Stimulated activated CD4-positive, alpha-beta T cell treated with anti-CD3 and anti-CD28 coated beads, Interleukin-12 subunit alpha, Interleukin-12 subunit beta, amount 100 ng/mL, for 48 hours (primary cell): ENCODE measurements around the gene RGPD3.
"Not testable (repeated sequence)": the region's sequence is repeated elsewhere in the genome, so short reads cannot be mapped to it uniquely, and the experiment has no call there.

ENCODE experiments used
- DNase-seq, 3 donors: peaks; one replicate each; pipeline ENCODE4 v3.0.0-alpha.2; 2020; ENCODE audit warnings: low read depth in 2 of 3, low spot score in 1 of 3

RGPD3 gene

GRCh38 chr2:106486551-106487385, 18.6 kb upstream of the RGPD3 start, which contains the start of gene CD8B2:
Gene CD8B2, plus strand, starts transcription at chr2:106487364. Its CDS starts 63 bp downstream, at chr2:106487427.
- DNase-seq: not testable (repeated sequence)

DNA sequence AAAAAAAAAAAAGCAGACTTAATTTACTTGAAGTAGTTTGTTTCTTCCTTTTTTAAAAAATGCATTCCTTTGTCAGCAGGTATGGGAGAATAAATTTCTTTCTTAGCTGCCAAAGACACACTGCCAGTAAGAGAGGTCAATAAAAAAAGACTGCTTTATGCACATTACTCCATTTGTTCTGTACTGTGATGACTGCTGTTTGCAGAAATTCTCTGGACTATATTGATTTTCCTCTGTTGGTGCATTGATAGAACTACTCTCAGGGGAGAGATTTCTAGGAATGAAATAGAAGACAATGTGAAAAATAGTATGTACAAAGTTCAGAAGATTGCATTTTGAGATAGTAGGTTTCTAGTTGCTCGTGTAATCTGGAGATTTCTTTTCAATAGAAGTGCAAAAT, 11.3 kb upstream of the RGPD3 start:
- DNase-seq: not testable (repeated sequence)

DNA sequence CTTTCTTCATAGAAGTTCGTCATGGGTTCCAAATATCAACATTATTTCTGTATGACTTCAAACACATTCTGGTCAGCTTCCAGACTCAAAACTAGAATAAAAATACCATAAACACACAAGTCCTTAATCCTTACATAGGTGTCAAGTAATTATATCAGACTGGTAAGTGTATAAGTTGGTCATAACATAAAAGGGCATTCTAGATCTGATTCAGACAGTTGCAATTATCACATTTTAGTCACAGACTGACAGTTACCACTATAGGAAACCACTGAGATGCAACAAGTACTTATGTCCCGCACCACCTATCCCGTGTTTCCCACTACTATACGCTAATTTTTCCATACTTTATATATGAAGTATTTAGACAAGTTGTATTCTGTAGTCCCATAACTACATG, 9.4 kb upstream of the RGPD3 start:
- DNase-seq: not testable (repeated sequence)

- peak; percentile 3 to 55 (median 33) for DNase-seq
Measured at GRCh38 chr2:106470658-106471057, 2.4 kb upstream of the RGPD3 start.

DNA sequence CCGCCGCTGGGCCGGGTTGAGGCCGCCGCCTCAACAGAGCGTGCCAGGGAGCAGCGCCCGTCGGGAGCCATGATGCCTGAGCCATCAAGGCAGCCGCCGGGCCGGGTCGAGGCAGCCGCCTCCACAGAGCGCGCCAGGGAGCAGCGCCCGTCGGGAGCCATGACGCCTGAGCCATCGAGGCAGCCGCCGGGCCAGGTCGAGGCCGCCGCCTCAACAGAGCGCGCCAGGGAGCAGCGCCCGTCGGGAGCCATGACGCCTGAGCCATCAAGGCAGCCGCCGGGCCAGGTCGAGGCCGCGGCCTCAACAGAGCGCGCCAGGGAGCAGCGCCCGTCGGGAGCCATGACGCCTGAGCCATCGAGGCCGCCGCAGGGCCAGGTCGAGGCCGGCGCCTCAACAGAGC, 697 bp downstream of the RGPD3 start:
- not testable (repeated sequence) for DNase-seq

DNA sequence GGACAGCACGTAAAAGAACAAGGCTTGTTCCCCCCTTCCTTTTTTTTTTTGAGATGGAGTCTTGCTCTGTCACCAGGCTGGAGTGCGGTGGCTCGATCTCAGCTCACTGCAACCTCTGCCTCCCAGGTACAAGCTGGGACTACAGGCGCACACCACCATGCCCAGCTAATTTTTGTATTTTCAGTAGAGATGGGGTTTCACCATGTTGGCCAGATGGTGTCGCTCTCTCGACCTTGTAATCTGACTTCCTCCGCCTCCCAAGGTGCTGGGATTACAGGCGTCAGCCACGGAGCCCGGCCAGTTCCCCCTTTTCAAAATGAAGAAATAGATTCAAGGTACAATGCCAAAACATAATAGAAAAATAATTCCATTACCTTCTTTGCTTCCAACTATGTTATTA, 6.3 kb downstream of the RGPD3 start:
- DNase-seq: peak in 2 of 3 donors; percentile 3 to 4

DNA sequence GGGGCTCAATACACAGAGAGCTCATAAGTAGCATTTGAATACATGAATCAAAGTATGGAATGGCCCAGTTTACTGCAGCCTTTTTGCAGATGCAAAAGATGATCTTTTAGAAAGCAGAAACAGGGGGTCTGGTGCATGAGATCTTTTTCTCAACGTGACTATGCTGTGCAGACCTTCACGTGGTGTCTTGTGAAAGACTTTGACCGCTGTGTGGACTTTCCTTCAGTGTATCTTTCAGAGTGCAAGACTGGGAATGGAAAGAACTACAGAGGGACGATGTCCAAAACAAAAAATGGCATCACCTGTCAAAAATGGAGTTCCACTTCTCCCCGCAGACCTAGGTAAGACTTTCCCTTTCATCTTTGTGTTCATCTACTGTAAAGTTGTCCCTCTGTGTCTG, 77.5 kb downstream of the RGPD3 start:
- DNase-seq: not testable (repeated sequence)

DNA sequence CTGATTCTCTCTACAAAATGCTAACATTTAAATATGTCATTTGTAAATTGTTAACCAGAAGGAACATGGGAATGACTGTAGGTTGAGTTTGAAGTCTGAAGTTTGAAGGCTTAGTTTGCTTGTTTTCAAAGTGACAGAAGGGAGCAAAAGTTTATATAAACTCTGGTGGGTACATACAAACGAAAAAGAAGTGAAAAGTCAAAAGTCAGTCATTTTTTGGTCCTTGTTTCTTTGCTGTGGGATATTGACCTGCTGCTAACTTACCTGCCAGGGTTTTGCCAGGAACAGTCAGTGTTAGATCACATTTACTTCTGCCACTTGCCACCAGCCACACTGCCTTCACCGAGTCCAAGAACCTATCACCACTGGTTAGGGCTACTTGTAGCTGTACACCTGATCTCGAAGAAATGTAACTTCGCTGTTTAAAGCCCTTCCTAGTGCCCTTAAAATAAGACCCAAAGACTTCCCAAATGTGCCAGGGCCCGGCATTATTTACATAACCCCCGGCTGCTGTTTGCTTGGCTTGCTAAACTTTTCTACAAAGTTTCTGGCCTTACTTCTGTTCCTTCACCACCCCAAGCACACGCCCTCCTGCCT, 79.3 kb downstream of the RGPD3 start:
- DNase-seq: not testable (repeated sequence)

DNA sequence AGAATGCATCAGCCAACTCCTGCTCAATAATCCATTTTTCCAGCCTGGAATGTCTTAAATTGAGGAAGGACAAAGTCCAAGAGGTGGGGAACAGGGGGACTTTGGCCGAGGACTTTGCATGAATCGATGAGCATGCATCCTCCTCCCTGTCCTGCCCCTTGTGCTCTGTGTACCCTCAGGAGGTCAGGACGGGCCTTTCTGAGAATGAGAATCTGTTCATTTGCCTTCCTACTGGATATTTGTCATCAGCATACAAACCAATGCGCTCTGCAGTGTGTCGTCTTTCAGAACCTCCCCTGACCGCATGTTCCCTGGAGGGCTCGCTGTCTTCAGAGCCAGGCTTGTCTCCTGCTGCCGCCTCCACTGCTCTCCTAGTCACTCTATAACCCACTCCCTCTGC, 83.7 kb downstream of the RGPD3 start:
- not testable (repeated sequence) for DNase-seq

DNA sequence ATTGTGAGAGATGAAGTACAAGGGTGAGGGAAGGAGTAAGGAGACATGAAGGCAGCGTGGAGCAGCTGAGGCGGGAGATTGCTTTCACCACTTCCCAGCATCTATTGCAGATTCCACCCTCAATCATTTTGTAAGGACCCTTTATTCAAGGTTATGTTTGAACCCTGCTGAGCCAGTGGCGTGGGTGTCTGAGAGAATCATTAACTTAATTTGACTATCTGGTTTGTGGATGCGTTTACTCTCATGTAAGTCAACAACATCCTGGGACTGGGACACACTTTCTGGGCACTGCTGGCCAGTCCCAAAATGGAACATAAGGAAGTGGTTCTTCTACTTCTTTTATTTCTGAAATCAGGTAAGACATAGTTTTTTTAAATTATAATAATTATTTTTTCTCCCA, 86.3 kb downstream of the RGPD3 start:
- DNase-seq: not testable (repeated sequence)

DNA sequence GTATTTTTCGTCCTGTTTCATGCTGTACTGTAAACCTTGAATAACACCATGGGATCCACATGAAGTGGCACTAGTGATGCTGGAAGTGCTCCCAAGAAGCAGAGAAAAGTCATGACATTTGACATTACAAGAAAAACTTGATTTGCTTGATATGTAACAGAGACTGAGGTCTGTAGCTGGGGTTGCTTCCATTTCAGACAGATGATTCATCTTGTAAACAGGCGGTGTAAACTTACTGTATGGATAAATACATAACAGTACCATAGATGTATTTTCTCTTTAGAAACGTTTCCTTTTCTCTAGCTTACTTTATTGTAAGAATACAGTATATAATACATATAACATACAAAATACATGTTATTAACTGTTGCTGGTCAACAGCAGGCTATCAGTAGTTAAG, 88.6 kb downstream of the RGPD3 start:
- DNase-seq: not testable (repeated sequence)

DNA sequence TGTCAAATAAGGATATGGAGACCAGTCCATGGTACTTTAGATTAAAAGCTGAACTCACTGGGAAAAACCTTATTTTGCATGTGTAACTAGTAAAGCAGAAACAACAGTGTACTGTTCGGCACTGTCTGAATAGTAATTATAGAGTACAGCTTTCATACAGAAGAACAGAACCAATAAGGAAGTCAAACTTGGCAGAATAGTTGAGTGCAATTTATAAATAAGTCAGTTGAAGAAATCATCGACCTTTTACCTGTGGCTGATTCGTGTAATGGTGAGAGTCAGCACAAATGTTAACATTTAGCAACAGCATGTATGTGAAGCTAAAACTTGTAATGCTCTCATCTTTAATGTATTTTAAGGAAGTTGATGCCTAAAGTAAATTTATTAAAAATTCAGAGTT, 99.0 kb downstream of the RGPD3 start:
- DNase-seq: not testable (repeated sequence)

- DNase-seq: no peak
Measured at GRCh38 chr2:106366204-106366885, 101.9 kb downstream of the RGPD3 start.

DNA sequence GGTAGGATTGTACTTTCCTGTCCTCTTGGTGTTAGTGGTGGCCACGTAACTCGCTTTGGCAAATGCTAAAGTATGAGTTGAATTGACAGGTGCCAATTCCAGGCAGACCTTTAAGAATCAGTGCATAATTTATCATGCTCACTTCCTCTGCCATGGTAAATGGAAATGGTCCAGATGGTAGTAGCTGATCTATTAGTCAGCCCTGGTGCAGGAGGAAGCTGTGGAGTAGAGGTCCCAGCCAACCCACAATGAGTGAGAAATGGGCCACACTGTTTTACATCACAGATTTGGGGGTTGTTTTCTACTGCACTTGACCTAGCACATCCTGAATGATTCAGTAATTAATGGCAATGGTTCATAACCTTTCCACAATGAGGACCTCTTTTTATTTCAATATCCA, 104.4 kb downstream of the RGPD3 start:
- no peak for DNase-seq

DNA sequence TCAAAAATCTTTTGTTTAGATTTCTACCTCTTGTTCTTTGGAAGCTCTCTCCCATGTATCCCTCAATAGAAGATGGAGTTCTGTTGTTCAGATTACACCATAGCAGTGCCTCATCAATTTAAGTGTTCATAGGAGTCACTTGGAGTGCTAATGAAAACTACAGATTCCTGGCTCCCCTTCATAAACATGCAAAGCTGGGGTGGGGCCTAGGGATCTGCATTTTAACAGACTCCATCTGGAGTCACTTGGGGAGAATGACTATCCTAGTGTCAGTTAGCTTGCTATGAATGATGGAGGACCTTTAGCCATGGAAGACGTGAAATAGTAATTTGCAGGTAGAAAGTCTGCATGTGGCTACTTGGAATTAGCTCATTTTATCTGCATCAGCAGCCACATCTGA, 105.4 kb downstream of the RGPD3 start:
- no peak for DNase-seq

DNA sequence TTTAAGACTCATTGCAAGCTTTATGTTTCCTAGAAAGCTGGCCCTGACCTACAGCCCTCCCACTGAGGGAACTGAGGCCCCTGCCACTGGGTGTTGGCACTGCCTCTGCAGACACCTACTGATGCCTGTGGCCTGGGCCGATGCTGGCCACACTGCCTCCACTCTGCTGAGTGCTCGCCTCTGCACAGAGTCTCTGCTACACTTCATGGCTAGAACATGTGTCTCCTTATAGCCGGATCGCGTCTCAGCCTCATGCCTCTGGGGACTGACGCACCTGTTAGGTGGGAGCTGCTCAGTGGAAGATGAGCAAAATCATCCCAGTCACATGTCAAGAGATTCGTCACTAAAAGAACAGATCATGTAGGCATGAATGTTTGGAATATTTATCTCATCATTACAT, 108.7 kb downstream of the RGPD3 start:
- DNase-seq: no peak

- DNase-seq: no peak
Measured at GRCh38 chr2:106358521-106358920, 109.7 kb downstream of the RGPD3 start.

DNA sequence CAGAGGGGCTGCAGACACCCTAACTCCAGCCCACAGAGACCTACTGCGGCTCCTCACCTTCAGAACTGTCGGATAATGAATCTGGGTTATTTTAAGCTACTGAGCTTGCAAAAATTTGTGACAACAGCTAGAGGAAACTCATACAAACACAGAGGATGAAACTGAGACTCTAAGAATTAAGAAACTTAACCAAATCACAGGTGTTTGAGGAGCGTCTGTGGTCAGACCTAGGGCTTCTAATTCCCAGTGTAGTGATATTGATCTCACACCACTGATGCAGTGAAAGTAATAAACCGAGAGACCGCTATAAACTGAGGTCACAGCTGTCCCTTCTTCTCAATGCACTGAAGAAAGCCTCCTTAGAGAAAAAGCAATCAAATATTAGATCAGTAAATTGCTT, 110.1 kb downstream of the RGPD3 start:
- DNase-seq: no peak

DNA sequence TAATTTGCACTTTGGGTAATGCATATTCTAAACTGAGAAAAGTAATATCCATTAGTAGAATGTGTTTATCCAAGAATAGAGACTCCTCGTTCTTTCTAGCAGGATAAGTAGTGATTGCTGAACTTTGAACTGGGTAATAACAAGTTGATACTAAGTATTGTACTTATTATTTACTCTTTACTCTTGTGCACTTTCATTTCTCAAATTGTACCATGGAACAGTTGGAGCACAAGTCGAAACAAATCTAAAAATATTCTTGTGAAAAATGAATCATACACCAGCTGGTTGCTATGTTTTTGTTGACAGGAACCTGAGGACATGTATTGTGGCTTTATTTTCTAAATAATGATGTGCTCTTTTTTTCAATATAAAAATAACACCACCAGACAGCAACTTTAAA, 111.9 kb downstream of the RGPD3 start:
- DNase-seq: no peak

- no peak for DNase-seq
Measured at GRCh38 chr2:106353676-106354075, 114.5 kb downstream of the RGPD3 start.

DNA sequence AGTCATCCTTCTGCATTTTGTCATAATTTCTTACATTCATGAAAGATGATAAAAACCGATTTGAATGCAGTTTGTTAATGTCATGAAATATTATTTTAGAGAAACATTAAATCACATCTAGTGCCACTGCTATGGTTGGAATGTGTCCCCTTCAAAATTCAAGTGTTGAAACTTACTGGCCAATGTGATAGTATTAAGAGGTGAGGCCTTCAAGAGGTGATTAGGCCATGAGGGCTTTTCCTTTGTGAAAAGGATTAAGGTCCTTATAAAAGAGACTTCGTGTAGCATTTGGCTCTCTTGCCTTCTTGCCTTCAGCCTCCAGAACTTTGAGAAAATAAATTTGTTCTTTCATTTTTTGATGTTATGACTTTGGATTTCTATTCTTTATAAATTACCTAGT, 117.2 kb downstream of the RGPD3 start:
- no peak for DNase-seq

- DNase-seq: no peak
Measured at GRCh38 chr2:106344302-106344701, 123.9 kb downstream of the RGPD3 start.
